ENCODE results near the gene OR52K2.

GRCh38 chr11:4491878-4492606 lies 42.9 kb downstream of the OR52K2 start:
- no peak for TF ChIP-seq CTCF (IDR thresholded peaks at IDR 0.05)
- TF ChIP-seq POLR2A (IDR thresholded peaks at IDR 0.05) = no peak
- TF ChIP-seq POLR2AphosphoS5 (IDR thresholded peaks at IDR 0.05) = no peak

All from breast epithelium (tissue), 3 donors.